ENCODE measurements around the gene RCHY1.
"Not testable (repeated sequence)": the region's sequence is repeated elsewhere in the genome, so short reads cannot be mapped to it uniquely, and the experiment has no call there.

Gene RCHY1

GRCh38 chr4:75516144-75516543, 1.9 kb upstream of the RCHY1 start:
- DNase-seq (ENCODE audit: low read depth) = no peak

GRCh38 chr4:75514949-75515612, 878 bp upstream of the RCHY1 start:
- no peak for DNase-seq (ENCODE audit: low read depth)

- DNase-seq (ENCODE audit: low read depth) = no peak
Measured at GRCh38 chr4:75513526-75514130, 575 bp downstream of the RCHY1 start.

- no peak for DNase-seq (ENCODE audit: low read depth)
Measured at GRCh38 chr4:75512386-75513211, 1.6 kb downstream of the RCHY1 start.

DNA sequence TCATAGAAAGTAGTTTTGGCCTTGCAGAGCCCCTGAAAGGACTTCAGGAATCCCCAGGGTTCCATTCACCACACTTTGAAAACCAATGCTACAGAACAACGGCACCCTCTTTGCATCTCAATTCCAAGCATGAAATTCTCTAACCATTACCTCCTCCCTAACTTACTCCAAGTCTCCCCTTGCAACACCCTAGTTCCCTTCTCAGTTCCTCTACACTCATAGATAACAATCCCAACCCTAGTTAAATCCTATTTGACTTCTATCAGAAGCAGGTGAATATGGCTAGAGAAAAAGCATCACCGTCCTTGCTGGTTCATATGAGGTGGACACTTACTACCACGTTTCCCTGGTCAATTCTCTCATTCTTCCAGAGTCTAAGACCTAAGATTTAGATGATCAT, 2.4 kb downstream of the RCHY1 start:
- DNase-seq (ENCODE audit: low read depth) = no peak

DNA sequence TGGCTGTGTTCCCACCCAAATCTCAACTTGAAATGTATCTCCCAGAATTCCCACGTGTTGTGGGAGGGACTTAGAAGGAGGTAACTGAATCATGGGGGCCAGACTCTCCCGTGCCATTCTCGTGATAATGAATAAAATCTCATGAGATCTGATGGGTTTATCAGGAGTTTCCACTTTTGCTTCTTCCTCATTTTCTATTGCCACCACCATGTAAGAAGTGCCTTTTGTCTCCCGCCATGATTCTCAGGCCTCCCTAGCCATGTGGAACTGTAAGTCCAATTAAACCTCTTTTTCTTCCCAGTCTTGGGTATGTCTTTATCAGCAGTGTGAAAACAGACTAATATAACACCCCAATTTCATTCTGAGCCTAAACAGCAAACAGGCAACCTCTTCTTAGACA, 4.6 kb downstream of the RCHY1 start:
- DNase-seq (ENCODE audit: low read depth) = not testable (repeated sequence)

GRCh38 chr4:75505630-75506029, 8.6 kb downstream of the RCHY1 start:
- DNase-seq (ENCODE audit: low read depth) = no peak

- no peak for DNase-seq (ENCODE audit: low read depth)
Measured at GRCh38 chr4:75502671-75503070, 11.5 kb downstream of the RCHY1 start.

GRCh38 chr4:75499900-75500299, 14.3 kb downstream of the RCHY1 start:
- no peak for DNase-seq (ENCODE audit: low read depth)

DNA sequence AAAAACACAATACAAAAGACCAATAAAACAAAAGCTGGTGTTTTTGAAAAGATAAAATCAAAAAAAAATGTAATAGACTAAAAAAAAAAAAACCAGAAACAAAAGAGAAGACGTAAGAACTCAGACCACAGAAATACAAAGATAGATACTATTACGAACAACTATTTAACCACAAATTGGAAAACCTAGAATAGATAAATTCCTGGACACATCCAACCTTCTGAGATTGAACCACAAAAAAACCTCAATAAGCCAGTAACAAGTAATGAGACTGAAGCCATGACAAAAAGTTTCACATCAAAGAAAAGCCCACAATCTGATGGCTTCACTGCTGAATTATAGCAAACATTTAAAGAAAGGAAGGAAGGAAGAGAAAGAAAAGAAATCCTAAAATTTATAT, 16.2 kb downstream of the RCHY1 start:
- DNase-seq (ENCODE audit: low read depth) = no peak

GRCh38 chr4:75497133-75497532, 17.1 kb downstream of the RCHY1 start:
- no peak for DNase-seq (ENCODE audit: low read depth)

GRCh38 chr4:75496406-75496805, 17.8 kb downstream of the RCHY1 start:
- no peak for DNase-seq (ENCODE audit: low read depth)

DNA sequence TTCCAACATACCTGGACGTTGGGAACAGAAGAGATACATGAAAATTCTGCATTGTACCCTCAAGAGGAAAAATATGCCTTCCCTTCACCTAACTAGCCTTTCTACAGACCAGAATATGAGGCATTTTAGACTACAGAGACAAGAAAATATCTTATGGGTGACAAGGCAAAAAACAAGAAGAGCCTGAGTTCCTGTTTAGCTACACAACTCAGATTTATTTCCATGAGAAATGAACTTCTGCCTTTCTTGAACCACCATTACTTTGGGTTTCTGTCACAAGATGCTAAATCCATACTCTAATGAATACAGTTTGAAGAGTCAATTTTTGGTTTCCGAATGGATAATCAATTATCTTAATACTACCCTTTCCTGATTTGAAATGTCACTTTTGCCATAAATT, 18.7 kb downstream of the RCHY1 start:
- DNase-seq (ENCODE audit: low read depth) = no peak

GRCh38 chr4:75494563-75494962, 19.6 kb downstream of the RCHY1 start:
- DNase-seq (ENCODE audit: low read depth) = no peak

- no peak for DNase-seq (ENCODE audit: low read depth)
Measured at GRCh38 chr4:75490155-75490554, 24.0 kb downstream of the RCHY1 start.

- DNase-seq (ENCODE audit: low read depth) = no peak
Measured at GRCh38 chr4:75484190-75484589, 30.0 kb downstream of the RCHY1 start.

GRCh38 chr4:75477201-75477600, 37.0 kb downstream of the RCHY1 start:
- DNase-seq (ENCODE audit: low read depth) = no peak

- DNase-seq (ENCODE audit: low read depth) = no peak
Measured at GRCh38 chr4:75470738-75471137, 43.5 kb downstream of the RCHY1 start.

DNA sequence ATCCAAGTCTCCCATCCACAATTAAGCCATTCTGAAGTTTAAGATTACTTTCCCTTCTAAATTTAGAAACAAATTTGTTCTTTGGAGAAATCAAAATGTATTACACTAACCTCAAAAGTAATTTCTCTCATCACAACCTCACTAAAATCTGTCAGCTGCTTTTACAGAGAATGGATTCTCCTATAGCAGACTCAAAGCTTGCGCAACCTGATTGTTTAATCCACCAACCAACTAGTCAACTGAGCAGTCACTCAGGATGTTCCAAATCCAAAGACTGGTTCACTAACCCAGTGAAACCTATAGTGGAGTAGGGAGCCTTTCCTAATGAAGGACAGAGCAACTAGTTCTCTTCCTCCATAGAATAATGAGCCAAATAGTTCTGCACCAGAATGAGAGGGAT, 44.3 kb downstream of the RCHY1 start:
- no peak for DNase-seq (ENCODE audit: low read depth)

GRCh38 chr4:75457365-75457764, 56.8 kb downstream of the RCHY1 start:
- DNase-seq (ENCODE audit: low read depth) = no peak

- no peak for DNase-seq (ENCODE audit: low read depth)
Measured at GRCh38 chr4:75434105-75434504, 80.1 kb downstream of the RCHY1 start.

DNA sequence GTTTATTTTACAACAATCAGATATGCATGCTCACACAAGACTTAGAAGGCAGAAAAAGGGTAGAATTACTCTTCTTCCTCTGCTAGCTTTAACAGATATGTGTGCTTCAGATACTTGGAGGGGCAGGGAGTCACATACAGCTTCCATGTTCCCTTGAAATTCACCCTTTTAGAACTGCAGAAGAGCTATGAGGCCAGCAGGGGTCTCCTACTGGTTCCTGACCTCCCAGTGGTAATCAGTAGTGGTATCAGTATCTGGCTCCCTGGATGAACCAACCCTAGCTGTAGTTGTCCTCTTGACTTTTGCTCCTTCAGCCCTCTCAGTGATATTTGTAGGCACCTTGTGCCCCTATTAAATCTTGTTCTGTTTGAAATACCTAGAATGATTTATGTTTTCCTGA, 81.5 kb downstream of the RCHY1 start:
- no peak for DNase-seq (ENCODE audit: low read depth)

DNA sequence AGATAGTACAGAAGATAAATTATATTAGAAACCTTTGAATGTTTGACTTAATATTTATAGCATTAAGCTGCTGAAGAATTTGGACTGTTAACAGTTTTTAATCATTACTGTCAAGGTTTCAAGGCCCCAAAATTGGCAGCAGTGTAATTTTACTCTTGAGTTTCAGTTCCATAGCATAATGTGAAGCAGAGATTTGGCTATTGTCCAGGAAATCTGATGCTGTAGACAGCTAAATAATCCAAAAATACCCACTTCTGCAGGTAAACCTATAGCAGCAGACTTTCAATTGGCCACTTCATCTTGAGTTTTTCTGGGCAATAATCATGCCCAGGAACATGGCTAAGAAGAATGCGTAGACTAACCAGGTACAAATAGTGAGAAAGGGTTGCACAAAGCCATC, 85.0 kb downstream of the RCHY1 start:
- DNase-seq (ENCODE audit: low read depth) = no peak

Measured in stimulated activated CD8-positive, alpha-beta memory T cell treated with anti-CD3 and anti-CD28 coated beads, Interleukin-7, amount 100 ng/mL, for 24 hours (primary cell).